ENCODE measurements around the gene ATP2C2.

GRCh38 chr16:84502581-84502980 is 134.2 kb downstream of the ATP2C2 start:
- no peak for TF ChIP-seq BHLHE40 (IDR thresholded peaks at IDR 0.05; ENCODE audit: borderline replicate concordance)
- TF ChIP-seq CTBP1 (IDR thresholded peaks at IDR 0.05; ENCODE audit: borderline replicate concordance), result no peak
- TF ChIP-seq FOXK2 (IDR thresholded peaks at IDR 0.05), result no peak
- TF ChIP-seq SP1 (IDR thresholded peaks at IDR 0.05), result no peak
